GM21515 (cell line): ENCODE results near the gene CFAP45.

Source experiments
- ATAC-seq: cut with Tn5 transposase; IDR thresholded peaks from one replicate; pipeline ENCODE4 v1.9.1; 2021; ENCODE audit not compliant: unreplicated experiment

Gene CFAP45

DNA sequence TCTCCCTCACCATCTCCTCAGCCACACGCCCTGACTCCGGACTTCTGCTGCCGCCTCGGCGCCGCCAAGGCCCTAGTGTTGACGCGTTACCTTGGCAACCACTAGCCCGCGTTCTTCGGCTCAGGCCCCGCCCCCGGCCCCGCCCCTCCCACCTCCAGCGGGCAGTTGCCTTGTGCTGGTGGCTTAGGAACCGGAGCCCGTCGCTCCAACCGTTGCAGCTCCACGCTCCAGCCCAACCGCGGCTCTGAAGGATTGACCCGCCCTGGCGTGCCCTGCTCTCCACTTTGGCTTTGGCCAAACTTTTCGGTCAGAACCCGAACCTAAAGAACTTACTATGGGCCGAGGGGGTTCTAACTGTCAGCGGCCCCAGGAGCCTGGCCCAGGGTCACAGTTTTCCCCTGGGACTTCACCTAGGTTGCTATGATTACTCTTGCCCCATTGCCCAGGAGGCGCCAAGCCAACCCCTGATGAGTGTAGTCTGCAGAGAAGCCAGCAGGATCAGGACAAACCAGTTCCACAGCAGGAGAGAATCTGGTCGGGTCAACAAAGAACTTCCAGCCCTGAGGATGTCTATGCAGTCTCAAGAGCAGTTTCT, at the start of gene CFAP45:
TSS of gene CFAP45 (minus strand) at position 80 of the 595 bp plus-strand sequence. CDS start at position 13, 67 bp downstream.
- ATAC-seq = no peak

GRCh38 chr1:159949123-159949522, 49.2 kb upstream of the CFAP45 start:
- no peak for ATAC-seq

DNA sequence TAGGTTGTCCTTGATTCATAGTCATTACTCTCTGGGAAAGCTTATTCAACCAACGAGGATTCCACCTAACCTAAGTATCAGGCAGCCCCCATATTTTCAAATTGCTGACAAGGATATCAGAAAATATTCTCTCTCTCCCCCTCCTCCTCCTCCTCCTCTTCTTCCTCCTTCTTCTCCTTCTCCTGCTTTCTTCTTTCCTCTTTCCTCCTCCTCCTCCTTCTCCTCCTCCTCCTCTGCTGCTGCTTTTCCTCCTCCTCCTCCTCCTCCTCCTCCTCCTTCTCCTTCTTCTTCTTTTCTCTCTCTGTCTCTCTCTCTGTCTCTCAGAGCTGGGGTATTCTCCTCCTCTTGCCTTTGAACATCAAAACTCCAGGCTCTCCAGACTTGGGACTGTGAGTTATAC, 48.0 kb upstream of the CFAP45 start:
- ATAC-seq = no peak

- no peak for ATAC-seq
Observed at GRCh38 chr1:159946242-159947187, 46.5 kb upstream of the CFAP45 start.

DNA sequence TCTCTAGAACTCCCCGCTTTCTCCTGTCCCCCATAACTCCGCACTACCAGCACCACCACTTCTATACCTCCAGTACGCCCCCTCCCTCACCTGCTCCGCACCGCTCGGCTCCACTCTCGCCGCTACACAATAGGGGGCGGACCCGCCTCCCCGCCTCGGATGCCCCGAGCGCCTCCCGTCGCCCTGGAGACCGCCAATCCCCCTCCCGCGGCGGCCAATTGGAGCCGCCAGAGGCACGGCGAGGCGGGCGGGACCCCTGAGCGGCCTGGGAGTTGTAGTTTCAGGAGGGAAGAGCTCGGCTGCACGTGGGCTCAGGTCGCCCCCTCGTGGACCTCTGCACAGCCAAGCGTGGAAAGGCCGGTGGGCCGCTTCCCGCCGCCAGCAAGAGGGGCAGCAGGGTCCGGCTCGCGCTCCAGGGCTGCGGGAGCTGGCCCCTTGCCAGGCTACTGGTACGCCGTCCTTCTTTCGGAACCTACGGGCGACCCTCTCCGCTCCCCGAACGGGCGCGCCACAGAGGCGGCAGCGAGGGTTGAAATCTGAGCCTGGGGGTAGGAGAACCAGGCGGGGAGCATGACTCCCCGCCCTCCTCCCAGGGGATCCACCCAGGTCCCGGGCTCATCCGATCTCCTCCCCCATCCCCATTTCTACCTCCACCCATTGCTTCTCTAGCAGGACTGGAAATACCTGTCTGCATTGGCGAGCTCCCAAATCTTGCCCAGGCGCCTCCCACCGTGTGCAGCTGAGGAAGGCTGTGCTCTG, 45.7 kb upstream of the CFAP45 start, which contains the start of gene IGSF9:
TSS of gene IGSF9 (minus strand) at position 131 of the 759 bp plus-strand sequence. CDS start 2,159 bp downstream, outside the sequence.
- peak; percentile 54 for ATAC-seq

GRCh38 chr1:159944623-159945455, 44.9 kb upstream of the CFAP45 start:
- no peak for ATAC-seq

- ATAC-seq = no peak
Observed at GRCh38 chr1:159943908-159944622, 44.1 kb upstream of the CFAP45 start.

- ATAC-seq = no peak
Observed at GRCh38 chr1:159943278-159943640, 43.3 kb upstream of the CFAP45 start.

GRCh38 chr1:159942632-159943277, 42.8 kb upstream of the CFAP45 start:
- ATAC-seq = no peak

GRCh38 chr1:159941591-159942560, 41.9 kb upstream of the CFAP45 start:
- ATAC-seq = no peak

DNA sequence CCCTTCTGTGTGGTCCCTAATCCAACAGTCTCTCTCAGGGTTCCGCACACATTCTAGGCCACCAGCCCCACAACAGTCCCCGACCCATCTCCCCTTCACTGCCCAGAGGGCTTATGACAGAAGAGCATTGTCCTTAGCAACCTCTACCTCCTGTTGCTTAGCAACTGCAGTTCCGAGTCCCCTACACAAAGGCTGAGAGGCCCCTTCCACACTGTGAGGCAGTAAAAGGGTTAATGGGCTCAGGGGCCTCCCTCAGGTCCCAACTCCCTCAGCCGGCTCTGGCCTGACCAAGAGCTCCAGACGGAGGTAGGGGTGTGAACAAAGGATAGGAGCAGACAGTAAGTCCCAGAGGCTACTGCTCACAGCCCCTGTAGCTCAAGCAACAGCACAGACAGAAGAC, 41.2 kb upstream of the CFAP45 start:
- ATAC-seq = no peak

DNA sequence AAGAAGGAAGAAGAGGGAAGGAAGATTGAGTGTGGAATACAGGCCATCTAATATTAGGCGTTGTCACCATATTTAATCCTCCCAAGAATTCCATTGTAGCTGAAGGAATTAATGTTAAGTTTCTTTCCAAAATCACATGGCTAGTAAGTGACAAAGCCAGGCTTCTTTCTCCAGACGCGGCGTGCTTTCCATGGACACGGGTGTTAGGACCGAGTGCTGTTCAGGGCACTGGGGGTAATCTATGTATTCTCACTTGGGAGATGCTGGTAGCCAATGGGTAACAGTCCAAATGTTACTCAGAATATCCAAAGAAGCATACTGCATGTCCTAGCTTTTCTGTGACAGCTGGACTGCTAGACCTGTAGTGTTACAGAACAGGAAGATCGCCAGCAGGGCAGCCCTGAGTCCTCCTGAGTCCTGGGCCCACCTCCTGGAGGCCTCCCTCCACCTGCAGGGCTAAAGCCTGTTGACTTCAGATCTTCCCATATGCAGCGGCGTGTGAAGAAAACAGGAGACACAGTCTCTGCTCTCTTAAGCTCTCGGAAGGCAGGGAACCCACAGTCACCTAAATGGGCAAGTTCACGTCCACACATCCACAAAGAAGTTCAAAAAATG, 40.1 kb upstream of the CFAP45 start:
- ATAC-seq = no peak

DNA sequence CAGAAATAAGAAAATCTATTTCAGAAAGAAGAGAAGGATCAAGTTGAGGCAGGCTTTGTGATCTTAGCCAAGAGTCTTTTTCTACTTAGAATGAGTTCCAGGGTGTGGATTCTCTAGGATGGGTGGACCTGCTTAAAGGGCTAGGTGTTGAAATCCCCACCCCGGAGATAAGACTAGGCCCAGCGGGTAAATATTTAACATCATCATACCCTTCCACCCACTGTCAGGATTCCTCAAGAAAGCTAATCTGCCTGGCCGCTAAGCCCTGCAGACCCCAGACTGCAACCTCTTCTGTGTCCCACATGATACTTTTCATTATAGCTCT, 39.7 kb upstream of the CFAP45 start:
- no peak for ATAC-seq

DNA sequence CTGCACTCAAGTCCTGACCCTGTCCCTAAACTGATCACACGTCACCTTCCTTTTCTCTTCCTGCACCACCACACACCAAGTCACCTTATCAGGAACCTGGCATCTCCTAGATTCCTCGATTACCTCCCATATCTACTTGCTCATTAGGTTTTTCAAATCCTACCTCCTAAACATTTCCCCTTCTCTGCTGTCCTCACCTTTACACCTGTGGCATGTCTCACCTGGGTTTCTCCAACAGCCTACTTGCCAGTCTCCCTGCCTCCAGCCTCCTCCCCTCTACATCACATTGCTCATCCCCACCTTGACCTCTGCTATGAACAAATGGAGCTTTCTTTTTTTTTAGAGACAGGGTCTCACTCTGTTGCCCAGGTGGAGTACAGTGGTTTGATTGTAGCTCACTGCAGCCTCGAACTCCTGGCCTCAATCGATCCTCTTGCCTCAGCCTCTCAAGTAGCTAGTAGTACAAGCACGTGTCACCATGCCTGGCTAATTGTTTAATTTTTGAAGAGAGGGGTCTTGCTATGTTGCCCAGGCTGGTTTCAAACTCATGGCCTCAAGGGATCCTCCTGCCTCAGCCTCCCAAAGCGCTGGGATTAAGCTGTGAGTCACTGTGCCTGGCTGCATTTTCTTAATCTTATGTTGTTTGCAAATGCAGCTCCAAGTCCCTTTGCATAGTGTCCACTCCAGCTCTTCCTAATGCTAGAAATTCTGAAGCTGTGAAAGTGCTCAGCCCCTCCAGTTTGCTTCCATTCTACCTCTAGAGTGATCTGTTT, 39.1 kb upstream of the CFAP45 start:
- no peak for ATAC-seq

DNA sequence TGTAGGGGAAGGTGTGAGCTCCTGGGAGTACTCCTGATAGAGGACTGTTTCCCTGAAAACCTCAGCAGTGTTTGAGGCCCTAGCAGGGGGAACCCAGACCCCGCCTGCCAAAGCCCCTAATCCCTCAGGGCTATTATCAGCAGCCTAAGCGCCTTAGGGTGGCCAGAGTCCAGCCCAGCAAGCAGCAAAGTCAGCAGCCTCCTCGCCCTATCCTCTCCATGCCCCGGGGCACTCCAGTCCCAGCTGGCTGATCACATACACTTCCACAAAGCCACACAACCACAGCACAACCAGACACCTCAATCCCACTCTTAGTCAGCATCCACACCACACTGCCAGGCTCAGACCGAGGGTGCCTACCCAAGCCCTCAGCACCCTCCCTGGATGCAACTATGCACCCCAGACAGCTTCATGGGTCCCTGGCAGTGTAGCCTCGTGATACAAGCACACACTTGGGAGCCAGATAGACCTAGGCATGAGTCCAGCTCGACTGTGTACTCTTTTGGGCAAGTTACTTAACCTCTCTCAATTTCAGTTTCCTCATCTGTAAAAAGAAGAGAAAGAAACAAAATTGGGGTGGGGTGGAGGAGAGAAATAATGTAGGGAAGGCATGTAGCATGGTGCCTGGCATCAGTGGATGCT, 38.4 kb upstream of the CFAP45 start:
- no peak for ATAC-seq

DNA sequence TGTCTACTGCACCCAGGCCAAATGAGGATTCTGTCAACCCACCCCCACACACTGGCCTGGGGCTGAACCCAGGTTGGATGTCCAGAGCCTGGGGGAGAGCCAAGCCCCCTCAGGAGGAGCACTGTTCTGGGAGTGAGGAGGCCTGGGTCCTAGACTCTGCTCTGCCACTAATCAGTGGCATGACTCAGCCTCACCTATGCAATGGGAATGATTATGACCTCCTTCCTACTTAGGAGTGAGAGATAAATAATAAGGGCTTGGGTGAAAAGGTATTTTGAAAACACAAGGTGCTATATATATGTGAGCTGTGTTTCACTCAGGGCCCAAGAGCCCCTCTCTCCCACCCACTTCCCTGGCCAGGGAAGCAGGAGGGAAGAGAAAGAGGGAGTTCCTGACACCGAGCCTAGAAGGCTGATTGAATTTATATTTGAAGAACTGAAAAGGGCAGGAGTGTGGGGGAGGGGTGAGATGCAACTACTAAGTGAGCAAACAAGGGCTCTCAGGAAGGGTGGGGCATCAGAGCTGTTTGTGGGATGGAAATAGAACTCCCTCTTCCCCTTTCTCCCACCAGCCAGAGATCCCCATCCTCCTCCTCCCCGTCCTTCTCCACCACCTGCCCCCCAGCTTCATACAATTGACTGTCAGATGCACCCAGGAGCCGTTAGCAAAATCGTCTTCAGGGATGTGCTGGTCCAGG, 37.2 kb upstream of the CFAP45 start:
- no peak for ATAC-seq
